Measurements from ENCODE around the gene IGFL2.
"Not testable (repeated sequence)": the region's sequence is repeated elsewhere in the genome, so short reads cannot be mapped to it uniquely, and the experiment has no call there.

DNA sequence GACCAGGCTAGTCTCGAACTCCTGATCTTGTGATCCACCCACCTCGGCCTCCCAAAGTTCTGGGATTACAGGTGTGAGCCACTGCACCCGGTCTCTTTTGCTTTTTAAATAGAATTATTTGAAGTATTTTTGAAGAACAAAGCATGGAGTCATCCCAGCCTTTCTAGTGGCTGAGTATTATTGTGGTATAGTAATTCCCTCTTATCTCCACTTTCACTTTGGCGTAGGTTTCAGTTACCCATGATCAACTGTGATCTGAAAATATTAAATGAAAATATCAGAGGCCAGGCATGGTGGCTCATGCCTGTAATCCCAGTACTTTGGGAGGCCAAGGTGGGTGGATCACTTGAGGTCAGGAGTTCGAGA lies 44.6 kb downstream of the IGFL2 start:
- not testable (repeated sequence) for TF ChIP-seq CTCF, EZH2 (IDR thresholded peaks at IDR 0.05)
